ENCODE data around the gene NFATC4.
"Not testable (repeated sequence)": the region's sequence is repeated elsewhere in the genome, so short reads cannot be mapped to it uniquely, and the experiment has no call there.

Gene NFATC4

GRCh38 chr14:24368562-24369252 is 723 bp downstream of the NFATC4 start:
- TF ChIP-seq EZH2 (IDR thresholded peaks at IDR 0.05) = no peak
- peak; percentile 43 for TF ChIP-seq POLR2AphosphoS5 (IDR thresholded peaks at IDR 0.05; ENCODE audit: borderline replicate concordance, low read depth, low read length)
- Histone ChIP-seq H3K27ac (peak overlapping the region; percentile 36; the same call in 1 of the 2 replicates), H3K36me3 (ENCODE audit: insufficient read depth, low read length) (peaks cover 16% of the 10 kb centered on the region; the same call in 1 of the 2 replicates), H3K9ac (ENCODE audit: insufficient read length) (peak overlapping the region; percentile 78), H3K4me3 (peak overlapping the region; percentile 96), H3K9me3 (ENCODE audit: low read depth, low read length) (no peaks in the 10 kb centered on the region)
- DNase-seq (ENCODE audit: low read depth, low spot score) = no peak

DNA sequence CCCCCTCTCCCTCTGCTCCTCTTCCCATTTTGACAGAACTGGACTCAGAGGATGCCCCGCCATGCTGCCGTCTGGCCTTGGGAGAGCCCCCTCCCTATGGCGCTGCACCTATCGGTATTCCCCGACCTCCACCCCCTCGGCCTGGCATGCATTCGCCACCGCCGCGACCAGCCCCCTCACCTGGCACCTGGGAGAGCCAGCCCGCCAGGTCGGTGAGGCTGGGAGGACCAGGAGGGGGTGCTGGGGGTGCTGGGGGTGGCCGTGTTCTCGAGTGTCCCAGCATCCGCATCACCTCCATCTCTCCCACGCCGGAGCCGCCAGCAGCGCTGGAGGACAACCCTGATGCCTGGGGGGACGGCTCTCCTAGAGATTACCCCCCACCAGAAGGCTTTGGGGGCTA is 1.5 kb downstream of the NFATC4 start:
- H3K9me3 ChIP-seq (ENCODE audit: low read depth, low read length) = no peaks in the 10 kb centered on the region
- peak overlapping the region; percentile 96; the same call in 1 of the 2 replicates for H3K4me3 ChIP-seq
- H3K27ac ChIP-seq = no peak overlapping the region
- H3K9ac ChIP-seq (ENCODE audit: insufficient read length) = no peak overlapping the region
- H3K36me3 ChIP-seq (ENCODE audit: insufficient read depth, low read length) = peaks cover 24% of the 10 kb centered on the region; the same call in 1 of the 2 replicates
- TF ChIP-seq FOXP2 (optimal IDR thresholded peaks at IDR 0.05; ENCODE audit: control extremely low read depth, extremely low read length, insufficient read depth) (no peak), POLR2AphosphoS5 (IDR thresholded peaks at IDR 0.05; ENCODE audit: borderline replicate concordance, low read depth, low read length) (no peak)
- DNase-seq (ENCODE audit: low read depth, low spot score) = no peak

- Histone ChIP-seq H3K4me3 (no peak overlapping the region), H3K27ac (peak overlapping the region; percentile 61; the same call in 1 of the 2 replicates)
- DNase-seq (ENCODE audit: low read depth, low spot score) = no peak
Measured at GRCh38 chr14:24369907-24370687, 2.1 kb downstream of the NFATC4 start.

GRCh38 chr14:24370748-24371147 is 2.8 kb downstream of the NFATC4 start:
- peak overlapping the region; percentile 61 for H3K27ac ChIP-seq
- DNase-seq (ENCODE audit: low read depth, low spot score) = no peak

More at GRCh38 chr14:24369907-24370687, 2.1 kb downstream of the NFATC4 start:
- TF ChIP-seq POLR2AphosphoS5 (IDR thresholded peaks at IDR 0.05; ENCODE audit: borderline replicate concordance, low read depth, low read length) = no peak
- TF ChIP-seq FOXP2 (optimal IDR thresholded peaks at IDR 0.05; ENCODE audit: control extremely low read depth, extremely low read length, insufficient read depth) = no peak
- H3K9me3 ChIP-seq (ENCODE audit: low read depth, low read length) = no peaks in the 10 kb centered on the region
- H3K36me3 ChIP-seq (ENCODE audit: insufficient read depth, low read length) = peaks cover 24% of the 10 kb centered on the region; the same call in 1 of the 2 replicates
- H3K9ac ChIP-seq (ENCODE audit: insufficient read length) = no peak overlapping the region

GRCh38 chr14:24371605-24372004 is 3.6 kb downstream of the NFATC4 start:
- H3K9me3 ChIP-seq (ENCODE audit: low read depth, low read length); DNase-seq (ENCODE audit: low read depth, low spot score); H3K4me3 ChIP-seq; H3K9ac ChIP-seq (ENCODE audit: insufficient read length): not testable (repeated sequence)
- H3K36me3 ChIP-seq (ENCODE audit: insufficient read depth, low read length) = peaks cover 37% of the 10 kb centered on the region; the same call in 1 of the 2 replicates
- H3K27ac ChIP-seq = peak overlapping the region; percentile 61; the same call in 1 of the 2 replicates

More at GRCh38 chr14:24370748-24371147, 2.8 kb downstream of the NFATC4 start:
- TF ChIP-seq EZH2 (IDR thresholded peaks at IDR 0.05) (no peak), FOXP2 (optimal IDR thresholded peaks at IDR 0.05; ENCODE audit: control extremely low read depth, extremely low read length, insufficient read depth) (no peak), POLR2AphosphoS5 (IDR thresholded peaks at IDR 0.05; ENCODE audit: borderline replicate concordance, low read depth, low read length) (no peak)
- H3K4me3 ChIP-seq = no peak overlapping the region
- no peaks in the 10 kb centered on the region for H3K9me3 ChIP-seq (ENCODE audit: low read depth, low read length)
- no peak overlapping the region for H3K9ac ChIP-seq (ENCODE audit: insufficient read length)
- peaks cover 29% of the 10 kb centered on the region; the same call in 1 of the 2 replicates for H3K36me3 ChIP-seq (ENCODE audit: insufficient read depth, low read length)

- TF ChIP-seq EZH2 (IDR thresholded peaks at IDR 0.05) (no peak), FOXP2 (optimal IDR thresholded peaks at IDR 0.05; ENCODE audit: control extremely low read depth, extremely low read length, insufficient read depth) (no peak), POLR2AphosphoS5 (IDR thresholded peaks at IDR 0.05; ENCODE audit: borderline replicate concordance, low read depth, low read length) (no peak)
- H3K9me3 ChIP-seq (ENCODE audit: low read depth, low read length) = no peaks in the 10 kb centered on the region
Measured at GRCh38 chr14:24372701-24373416, 4.9 kb downstream of the NFATC4 start.

DNA sequence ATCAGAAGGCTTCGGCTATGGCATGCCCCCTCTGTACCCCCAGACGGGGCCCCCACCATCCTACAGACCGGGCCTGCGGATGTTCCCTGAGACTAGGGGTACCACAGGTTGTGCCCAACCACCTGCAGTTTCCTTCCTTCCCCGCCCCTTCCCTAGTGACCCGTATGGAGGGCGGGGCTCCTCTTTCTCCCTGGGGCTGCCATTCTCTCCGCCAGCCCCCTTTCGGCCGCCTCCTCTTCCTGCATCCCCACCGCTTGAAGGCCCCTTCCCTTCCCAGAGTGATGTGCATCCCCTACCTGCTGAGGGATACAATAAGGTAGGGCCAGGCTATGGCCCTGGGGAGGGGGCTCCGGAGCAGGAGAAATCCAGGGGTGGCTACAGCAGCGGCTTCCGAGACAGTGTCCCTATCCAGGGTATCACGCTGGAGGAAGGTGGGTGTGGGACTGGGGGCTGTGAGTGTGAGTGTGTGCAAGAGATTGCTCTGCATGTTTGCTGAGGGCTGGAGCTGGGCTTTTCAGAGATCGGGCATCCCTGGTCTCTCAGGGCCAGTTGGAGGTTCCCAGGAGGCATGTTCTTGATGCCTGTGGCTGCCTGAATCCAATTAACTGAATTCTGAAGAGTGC is 8.6 kb downstream of the NFATC4 start:
- DNase-seq (ENCODE audit: low read depth, low spot score) = no peak
- Histone ChIP-seq H3K27ac (no peak overlapping the region), H3K36me3 (ENCODE audit: insufficient read depth, low read length) (peaks cover 43% of the 10 kb centered on the region; the same call in 1 of the 2 replicates), H3K4me3 (no peak overlapping the region), H3K9me3 (ENCODE audit: low read depth, low read length) (no peaks in the 10 kb centered on the region), H3K9ac (ENCODE audit: insufficient read length) (no peak overlapping the region)
- no peak for TF ChIP-seq FOXP2 (optimal IDR thresholded peaks at IDR 0.05; ENCODE audit: control extremely low read depth, extremely low read length, insufficient read depth)
- no peak for TF ChIP-seq POLR2AphosphoS5 (IDR thresholded peaks at IDR 0.05; ENCODE audit: borderline replicate concordance, low read depth, low read length)

More at GRCh38 chr14:24372701-24373416, 4.9 kb downstream of the NFATC4 start:
- Histone ChIP-seq H3K4me3 (no peak overlapping the region), H3K27ac (no peak overlapping the region), H3K9ac (ENCODE audit: insufficient read length) (no peak overlapping the region), H3K36me3 (ENCODE audit: insufficient read depth, low read length) (peaks cover 43% of the 10 kb centered on the region; the same call in 1 of the 2 replicates)
- DNase-seq (ENCODE audit: low read depth, low spot score) = no peak

DNA sequence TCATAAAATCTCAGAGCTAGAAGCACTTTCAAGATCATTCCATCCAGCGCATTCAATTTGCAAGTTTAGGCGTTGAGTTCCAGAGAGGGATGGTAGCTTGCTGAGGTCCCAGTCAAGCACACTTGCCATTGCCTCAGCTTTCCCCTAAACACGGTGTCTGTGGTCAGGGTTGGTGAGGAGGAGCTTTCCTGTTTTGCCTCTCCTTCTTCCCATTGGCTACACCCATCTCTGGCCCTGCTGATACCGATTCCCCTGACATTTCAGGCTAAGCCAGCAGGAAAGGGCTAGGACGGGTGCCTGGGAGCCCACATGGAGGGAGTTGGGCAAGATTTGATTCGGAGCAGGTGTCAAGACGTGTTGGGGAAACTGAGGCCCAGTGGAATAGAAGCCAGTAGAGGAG is 9.1 kb downstream of the NFATC4 start:
- DNase-seq (ENCODE audit: low read depth, low spot score) = no peak
- Histone ChIP-seq H3K9ac (ENCODE audit: insufficient read length) (no peak overlapping the region), H3K36me3 (ENCODE audit: insufficient read depth, low read length) (peaks cover 43% of the 10 kb centered on the region; the same call in 1 of the 2 replicates), H3K9me3 (ENCODE audit: low read depth, low read length) (no peaks in the 10 kb centered on the region), H3K27ac (no peak overlapping the region), H3K4me3 (no peak overlapping the region)
- TF ChIP-seq EZH2 (IDR thresholded peaks at IDR 0.05) (no peak), FOXP2 (optimal IDR thresholded peaks at IDR 0.05; ENCODE audit: control extremely low read depth, extremely low read length, insufficient read depth) (no peak), POLR2AphosphoS5 (IDR thresholded peaks at IDR 0.05; ENCODE audit: borderline replicate concordance, low read depth, low read length) (no peak)

All from SK-N-MC (cell line).